Measurements from ENCODE around the gene NAPG.
"Not testable (repeated sequence)": the region's sequence is repeated elsewhere in the genome, so short reads cannot be mapped to it uniquely, and the experiment has no call there.

NAPG gene

GRCh38 chr18:10590412-10590811 is 64.6 kb downstream of the NAPG start:
- no peak for DNase-seq

- DNase-seq: no peak
Measured at GRCh38 chr18:10591896-10592295, 66.1 kb downstream of the NAPG start.

GRCh38 chr18:10593366-10594022 is 67.7 kb downstream of the NAPG start:
- DNase-seq: not testable (repeated sequence)

GRCh38 chr18:10595917-10596316 is 70.1 kb downstream of the NAPG start:
- DNase-seq: not testable (repeated sequence)

- DNase-seq: not testable (repeated sequence)
Measured at GRCh38 chr18:10597695-10598094, 71.9 kb downstream of the NAPG start.

- not testable (repeated sequence) for DNase-seq
Measured at GRCh38 chr18:10600701-10601100, 74.9 kb downstream of the NAPG start.
